Midbrain (tissue), 1 donor: ENCODE data around the gene AKAP8L.
"Not testable (repeated sequence)": the region's sequence is repeated elsewhere in the genome, so short reads cannot be mapped to it uniquely, and the experiment has no call there.

Experiments used
- DNase-seq: peaks from one replicate; lab custom pipeline; 2025; lab: John Stamatoyannopoulos, UW

AKAP8L gene

DNA sequence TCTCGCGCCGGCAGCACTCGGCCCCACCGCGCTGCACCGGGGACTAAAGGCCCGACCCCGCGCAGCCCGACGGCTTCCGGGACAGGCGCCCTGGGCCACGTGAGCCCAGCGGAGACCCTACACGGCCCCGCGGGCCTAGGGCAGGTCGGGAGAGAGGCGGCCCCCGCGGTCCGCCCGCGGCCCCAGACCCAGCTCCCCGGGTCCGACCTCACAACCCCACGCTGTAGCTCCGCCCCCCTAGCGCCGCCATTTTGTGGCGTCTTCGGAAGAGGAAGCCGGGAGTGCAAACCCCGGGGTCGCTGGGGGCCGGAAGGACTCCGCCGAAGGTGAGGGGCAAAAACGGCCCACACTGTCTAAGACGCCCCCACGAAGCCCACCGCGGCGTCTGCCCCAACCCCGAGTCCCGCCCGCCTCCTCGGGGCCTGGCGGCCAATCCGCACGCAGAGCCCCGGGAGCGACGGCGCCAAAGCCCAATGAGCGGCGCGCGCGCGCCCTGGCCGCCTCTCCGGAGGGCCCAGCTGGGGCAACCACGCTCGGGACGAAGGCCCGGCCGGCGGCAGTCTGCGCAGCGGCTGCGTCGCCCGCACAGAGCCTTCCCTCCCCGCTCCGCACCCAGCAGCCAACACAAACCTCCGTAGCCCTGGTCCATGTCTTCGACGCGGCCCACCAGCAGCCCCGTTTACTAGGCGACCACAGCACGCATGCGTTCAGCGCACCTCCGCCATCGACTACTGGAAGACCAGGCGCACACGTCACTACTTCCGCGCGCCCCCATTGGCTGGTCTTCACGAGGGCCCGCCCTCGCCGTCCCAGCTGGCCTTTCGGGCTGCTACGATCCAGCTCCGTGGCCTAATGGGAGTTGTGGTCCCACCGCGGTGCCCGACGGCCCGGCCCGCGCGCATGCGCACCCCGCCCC is 39.4 kb downstream of the AKAP8L start, which contains the start of gene AKAP8:
Gene AKAP8 (minus strand): TSS at position 705 of the 916 bp plus-strand sequence. CDS start 56 bp downstream, at position 649.
- DNase-seq: peak; percentile 97

GRCh38 chr19:15378534-15379082 is 40.2 kb downstream of the AKAP8L start:
- peak; percentile 27 for DNase-seq

DNA sequence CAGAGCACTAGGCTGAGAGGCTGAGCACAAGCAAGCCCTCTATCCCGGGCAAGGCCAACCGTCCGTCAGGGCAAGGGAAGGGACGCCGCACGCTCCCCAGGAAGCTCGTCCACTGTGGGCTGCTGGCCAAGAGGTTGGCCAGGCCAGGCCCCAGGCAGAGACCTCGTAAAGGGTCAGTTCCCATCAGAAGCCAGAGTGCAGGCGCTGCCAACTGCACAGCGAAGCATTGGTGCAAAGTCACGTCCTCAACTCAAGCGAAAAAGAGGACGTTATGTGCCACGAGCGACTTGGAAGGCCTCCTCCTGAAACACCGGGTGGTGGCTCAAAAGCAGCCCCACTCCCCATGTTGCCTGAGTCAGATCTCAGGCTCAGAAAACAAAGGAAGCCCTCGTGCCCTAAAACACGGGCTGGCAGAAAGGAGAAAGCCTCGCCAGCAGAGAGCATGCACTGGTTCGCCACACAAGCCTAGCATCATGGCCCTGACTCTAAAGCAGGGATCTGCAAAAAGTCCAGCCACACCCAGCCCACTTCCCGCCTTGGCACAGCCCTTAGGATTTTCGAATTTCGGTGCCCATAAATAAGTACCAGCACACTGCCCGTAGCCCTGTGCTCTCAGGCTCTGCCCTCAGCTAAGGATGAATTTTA is 43.9 kb downstream of the AKAP8L start:
- DNase-seq: no peak

DNA sequence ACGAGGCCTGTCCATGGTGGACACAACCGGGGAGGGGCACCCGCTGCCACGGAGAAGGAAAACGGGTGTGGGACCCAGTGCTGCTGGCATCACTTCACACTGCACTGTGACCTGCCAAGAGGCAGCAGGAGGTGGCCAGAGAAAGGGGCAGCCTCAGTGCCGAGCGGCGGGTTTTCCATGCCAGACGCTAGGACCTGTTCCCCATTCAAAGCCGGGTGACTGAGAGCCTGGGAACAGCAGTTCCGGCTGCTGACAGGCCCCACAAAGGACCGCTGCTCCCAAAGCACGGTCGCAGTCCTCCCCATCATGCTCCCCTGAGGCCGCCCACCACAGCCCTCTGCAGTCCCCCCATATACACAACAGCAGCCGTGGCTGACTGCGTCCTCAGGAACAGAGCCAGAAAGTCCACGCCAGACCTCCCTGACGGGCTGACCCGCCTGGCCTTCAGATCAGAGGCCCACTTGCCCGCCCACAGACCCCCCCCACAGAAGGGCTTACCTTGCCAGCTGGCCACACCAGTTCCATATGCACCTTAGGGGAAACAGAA is 44.6 kb downstream of the AKAP8L start:
- no peak for DNase-seq

- DNase-seq: no peak
Observed at GRCh38 chr19:15373644-15374043, 45.1 kb downstream of the AKAP8L start.

DNA sequence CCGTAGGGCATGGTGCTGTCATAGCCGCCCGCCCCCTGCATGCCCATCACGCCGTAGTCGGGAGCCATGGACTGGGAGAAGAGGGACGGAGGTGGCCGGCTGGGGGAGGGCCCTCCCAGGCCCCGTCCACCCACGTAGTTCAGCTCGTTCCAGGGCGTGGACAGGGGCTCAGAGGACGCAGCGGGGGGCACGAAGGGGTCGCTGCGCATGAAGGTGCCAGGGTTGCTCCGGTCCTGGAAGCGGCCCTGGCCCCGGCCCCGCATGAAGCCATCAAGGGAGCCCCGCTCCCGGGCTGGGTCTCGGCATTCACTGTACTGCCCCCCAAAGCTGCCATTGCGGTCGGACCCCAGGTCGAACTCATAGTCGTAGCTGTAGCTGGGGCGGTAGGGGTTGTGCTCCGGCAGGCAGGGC is 45.9 kb downstream of the AKAP8L start:
- DNase-seq: no peak

DNA sequence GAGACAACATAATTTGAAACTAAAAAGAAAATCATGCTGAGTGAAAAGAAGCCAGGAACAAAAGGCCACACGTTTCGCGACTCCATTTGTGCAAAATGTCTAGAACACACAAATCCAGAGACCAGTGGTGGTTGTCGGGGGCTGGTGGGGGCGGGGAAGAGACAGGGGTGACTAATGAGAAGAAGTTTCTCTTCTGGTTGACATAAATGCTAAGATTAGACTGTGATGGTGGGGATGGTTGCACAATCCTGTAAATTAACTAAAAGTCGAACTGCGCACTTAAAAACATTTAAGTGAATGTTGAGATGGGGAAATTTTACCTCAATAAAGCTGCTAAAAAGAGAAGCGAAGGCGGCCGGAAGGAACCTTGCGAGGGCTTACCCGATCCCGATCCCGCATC is 46.3 kb downstream of the AKAP8L start:
- no peak for DNase-seq

- DNase-seq: no peak
Observed at GRCh38 chr19:15371786-15372380, 46.9 kb downstream of the AKAP8L start.

- DNase-seq: no peak
Observed at GRCh38 chr19:15371119-15371518, 47.7 kb downstream of the AKAP8L start.

DNA sequence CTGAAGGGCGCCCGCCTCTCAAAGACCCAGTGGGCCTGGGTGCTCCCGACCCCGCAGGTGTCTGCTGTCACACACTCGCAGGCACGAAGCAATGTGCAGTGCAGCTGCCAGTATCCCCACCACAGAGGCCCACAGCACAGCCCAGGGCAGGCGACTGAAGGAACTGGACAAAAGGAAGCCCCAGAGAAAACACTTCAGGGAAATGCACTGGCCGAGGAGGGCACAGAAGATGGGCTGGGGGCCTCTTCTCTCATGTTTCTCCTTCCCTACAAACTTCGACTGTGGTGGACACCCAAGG is 49.2 kb downstream of the AKAP8L start:
- DNase-seq: no peak

DNA sequence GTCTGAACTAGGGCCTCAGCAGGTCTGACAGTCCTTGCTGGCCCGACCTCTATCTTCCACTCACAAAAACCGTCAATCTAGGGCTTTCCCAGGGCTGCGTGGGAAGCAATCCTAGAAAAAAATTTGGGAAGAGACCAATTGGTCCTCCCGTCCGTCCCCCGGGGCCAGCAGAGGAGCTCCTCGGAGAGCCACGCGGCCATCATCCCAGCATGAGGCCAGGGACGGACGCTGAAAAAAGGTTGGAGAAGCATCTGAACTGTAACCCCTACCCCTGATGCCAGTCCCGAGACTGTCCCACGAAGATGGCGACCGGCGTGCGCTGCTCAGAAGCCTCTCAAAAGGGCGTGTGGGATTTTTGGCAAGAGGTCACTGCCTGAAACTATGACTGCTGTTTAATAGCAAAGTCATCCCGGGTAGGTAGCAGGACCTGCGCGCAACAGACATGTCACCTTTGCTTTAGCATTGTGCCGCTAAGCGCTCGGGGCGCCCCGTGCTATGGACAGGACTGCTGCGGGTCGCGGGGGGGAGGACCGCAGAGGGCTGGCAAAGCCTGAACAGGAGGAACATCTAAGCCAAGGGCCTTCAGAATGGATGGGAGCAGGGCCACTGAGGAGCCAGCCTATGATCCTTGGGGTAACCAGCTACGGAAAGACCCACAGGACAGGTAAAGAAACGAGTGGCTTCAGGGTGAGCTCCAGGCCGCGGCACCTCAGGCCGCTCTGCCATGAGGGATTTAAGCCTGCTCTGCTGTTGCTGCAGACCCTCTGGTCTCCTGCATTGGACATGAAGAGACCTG is 49.8 kb downstream of the AKAP8L start:
- no peak for DNase-seq

- DNase-seq: no peak
Observed at GRCh38 chr19:15368051-15368632, 50.6 kb downstream of the AKAP8L start.

DNA sequence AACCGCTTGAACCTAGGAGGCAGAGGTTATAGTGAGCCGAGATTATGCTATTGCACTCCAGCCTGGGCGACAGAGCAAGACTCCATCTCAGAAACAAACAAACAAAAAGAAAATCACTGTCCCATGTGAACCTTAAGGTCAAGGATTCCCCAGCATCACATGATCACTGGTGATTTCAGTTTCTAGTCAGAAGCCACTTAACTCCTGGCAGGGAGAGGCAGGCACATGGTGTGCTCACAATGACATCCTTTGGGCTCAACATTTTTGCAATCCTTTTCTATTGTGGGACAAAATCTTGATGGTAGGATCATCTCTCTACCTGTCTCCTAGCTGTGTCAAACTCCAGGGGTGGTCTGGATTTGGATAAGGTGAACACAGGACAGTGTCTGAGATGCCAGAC is 51.3 kb downstream of the AKAP8L start:
- DNase-seq: no peak

DNA sequence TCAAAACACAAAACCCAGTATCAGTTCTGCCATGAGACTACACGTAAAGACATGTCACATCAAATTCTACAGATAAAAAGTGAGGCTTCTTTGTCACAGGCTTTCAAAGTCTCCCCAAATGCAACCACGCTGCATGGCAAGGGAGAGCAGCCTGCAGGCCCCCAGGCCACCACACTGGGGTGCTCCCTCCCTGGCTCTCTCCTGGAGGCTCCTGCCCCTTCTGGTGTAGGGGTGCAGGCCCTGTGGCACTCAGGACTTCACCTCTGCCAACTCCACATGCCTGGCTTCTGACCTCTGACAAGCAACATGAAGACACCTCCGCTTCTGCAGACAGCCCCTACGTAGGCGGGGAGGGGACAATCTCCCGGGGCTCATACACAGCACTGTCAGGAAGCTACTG is 53.5 kb downstream of the AKAP8L start:
- DNase-seq: no peak

- not testable (repeated sequence) for DNase-seq
Observed at GRCh38 chr19:15363791-15364190, 55.0 kb downstream of the AKAP8L start.

GRCh38 chr19:15363048-15363447 is 55.7 kb downstream of the AKAP8L start:
- not testable (repeated sequence) for DNase-seq

- not testable (repeated sequence) for DNase-seq
Observed at GRCh38 chr19:15360015-15360414, 58.8 kb downstream of the AKAP8L start.

DNA sequence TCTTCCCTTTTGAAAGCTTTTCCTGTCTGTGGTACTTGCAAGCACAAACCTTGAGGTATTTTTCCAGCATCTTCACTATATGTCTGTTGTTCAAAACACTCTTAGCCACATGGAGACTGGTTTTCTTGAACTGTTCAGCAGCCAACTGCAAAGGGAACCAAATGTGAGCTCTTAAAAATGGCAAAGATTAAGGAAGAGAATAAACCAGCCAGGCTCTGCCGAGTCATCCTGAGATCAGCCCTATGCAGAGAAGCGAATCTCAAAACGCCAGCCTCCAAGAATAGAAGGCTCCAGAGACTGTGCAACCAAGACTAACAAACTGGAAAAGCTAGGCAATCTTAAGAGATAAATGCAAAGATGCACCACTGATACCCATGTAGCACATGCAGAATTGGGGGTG is 59.9 kb downstream of the AKAP8L start:
- no peak for DNase-seq

DNA sequence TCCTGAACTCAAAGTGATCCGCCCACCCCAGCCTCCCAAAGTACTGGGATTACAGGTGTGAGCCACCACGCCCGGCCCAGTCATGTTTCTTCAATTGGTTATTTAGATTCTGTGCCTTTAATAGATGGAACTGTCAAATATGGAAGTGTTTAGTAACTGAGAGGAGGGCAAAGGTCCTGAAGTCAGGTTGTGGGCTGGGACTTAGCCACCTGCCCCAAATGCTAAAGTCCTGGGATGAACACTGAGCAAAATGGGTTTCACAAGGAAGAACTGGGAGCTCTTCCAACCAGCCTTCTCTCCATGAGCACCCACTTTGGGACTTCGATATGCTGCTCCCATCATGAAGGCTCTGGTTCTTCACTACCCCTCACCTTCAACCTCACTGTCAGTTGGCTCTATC is 60.9 kb downstream of the AKAP8L start:
- DNase-seq: no peak

- DNase-seq: no peak
Observed at GRCh38 chr19:15354566-15355296, 64.1 kb downstream of the AKAP8L start.
